GM10266 (cell line): ENCODE data around the gene CDC14C.
"Not testable (repeated sequence)": the region's sequence is repeated elsewhere in the genome, so short reads cannot be mapped to it uniquely, and the experiment has no call there.

Experiments
- DNase-seq: peaks from one replicate; pipeline ENCODE4 v3.0.0; 2012; ENCODE audit errors: extremely low spot score
- TF ChIP-seq, protein P1 (sequence below): IDR thresholded peaks from 2 replicates; pipeline ENCODE4 v1.5.1; 2012; ENCODE audit warnings: mild to moderate bottlenecking, low read depth; ENCODE audit not compliant: control insufficient read depth, insufficient read depth; ENCODE audit errors: missing control alignments

Gene CDC14C

DNA sequence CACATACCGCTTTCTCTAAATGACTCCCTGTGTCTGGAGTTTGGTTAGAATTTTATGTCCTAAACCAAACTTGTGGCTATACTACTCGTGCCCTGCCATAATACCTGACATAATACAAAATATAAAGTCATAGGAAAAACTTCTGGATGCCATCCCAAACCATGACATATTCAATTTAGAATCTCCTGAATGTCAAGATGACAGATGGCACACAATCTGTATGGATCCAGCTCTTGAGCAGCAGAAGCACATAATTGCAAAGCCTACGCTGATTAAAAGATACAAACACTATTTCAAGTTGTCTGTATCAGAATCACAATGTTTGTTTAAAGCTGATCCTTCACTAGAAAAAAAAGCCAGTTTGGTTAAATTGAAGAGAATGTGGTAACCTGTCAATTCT lies 22.4 kb upstream of the CDC14C start:
- no peak for DNase-seq
- TF ChIP-seq, protein P1, sequence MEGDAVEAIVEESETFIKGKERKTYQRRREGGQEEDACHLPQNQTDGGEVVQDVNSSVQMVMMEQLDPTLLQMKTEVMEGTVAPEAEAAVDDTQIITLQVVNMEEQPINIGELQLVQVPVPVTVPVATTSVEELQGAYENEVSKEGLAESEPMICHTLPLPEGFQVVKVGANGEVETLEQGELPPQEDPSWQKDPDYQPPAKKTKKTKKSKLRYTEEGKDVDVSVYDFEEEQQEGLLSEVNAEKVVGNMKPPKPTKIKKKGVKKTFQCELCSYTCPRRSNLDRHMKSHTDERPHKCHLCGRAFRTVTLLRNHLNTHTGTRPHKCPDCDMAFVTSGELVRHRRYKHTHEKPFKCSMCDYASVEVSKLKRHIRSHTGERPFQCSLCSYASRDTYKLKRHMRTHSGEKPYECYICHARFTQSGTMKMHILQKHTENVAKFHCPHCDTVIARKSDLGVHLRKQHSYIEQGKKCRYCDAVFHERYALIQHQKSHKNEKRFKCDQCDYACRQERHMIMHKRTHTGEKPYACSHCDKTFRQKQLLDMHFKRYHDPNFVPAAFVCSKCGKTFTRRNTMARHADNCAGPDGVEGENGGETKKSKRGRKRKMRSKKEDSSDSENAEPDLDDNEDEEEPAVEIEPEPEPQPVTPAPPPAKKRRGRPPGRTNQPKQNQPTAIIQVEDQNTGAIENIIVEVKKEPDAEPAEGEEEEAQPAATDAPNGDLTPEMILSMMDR, result no peak

DNA sequence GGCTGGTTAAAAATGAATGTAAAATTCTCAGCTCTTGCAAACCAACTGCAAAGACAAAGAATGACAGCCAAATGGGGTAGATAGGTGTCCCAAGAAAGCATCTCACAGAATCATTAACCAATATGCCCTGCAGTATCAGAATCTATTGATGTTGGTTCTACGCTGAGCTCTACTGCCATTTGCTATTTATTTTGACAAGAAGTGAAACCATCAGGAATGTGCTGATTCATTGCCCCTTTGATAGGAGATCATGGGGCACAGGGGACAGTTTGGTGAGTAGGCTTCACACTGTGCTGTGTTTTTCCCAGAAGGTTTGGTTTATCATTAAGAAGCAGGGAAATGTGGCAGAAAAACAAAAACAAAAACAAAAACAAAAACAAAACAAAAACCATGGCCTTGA lies 19.4 kb upstream of the CDC14C start:
- no peak for DNase-seq
- TF ChIP-seq, protein P1, result no peak

GRCh38 chr7:48905686-48906085 lies 18.7 kb upstream of the CDC14C start:
- not testable (repeated sequence) for DNase-seq

DNA sequence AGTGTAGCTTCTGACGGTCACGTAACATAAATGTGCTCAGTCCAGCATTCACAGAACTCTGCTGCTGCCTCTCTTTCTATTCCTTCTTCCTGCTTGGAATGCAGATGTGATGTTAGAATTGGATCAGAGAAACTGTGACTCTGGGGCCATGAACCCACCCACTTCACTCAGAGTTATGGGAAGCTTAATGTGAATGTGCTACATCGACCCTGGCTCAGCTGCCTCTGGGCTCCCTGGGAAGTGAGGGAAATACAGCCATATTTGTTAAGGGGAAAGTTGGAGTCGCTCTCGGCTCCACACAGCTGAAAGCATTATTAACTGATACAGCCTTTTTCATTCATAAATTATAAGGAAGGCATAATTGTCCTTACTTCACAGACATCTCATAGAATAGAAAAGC lies 14.5 kb upstream of the CDC14C start:
- DNase-seq, result not testable (repeated sequence)

DNA sequence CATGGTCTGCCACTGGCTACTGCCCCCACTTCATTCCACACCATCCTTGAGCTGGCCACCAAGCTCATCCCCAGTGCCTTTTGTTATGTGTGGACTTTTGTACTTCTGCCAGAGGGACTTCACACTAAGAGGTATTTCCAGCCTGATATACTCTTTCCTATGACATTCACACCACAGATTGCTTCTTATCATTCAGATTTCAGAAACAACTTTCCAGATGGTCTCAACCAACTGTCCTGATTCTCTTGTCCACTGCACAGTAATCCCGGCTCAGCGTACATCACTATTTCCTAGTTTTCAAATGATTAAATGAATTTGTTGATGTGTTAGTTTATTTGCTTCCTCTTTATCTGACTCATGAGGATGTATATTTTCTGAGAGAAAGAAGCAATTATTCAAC lies 7.1 kb downstream of the CDC14C start:
- DNase-seq, result no peak
- TF ChIP-seq, protein P1, result no peak

DNA sequence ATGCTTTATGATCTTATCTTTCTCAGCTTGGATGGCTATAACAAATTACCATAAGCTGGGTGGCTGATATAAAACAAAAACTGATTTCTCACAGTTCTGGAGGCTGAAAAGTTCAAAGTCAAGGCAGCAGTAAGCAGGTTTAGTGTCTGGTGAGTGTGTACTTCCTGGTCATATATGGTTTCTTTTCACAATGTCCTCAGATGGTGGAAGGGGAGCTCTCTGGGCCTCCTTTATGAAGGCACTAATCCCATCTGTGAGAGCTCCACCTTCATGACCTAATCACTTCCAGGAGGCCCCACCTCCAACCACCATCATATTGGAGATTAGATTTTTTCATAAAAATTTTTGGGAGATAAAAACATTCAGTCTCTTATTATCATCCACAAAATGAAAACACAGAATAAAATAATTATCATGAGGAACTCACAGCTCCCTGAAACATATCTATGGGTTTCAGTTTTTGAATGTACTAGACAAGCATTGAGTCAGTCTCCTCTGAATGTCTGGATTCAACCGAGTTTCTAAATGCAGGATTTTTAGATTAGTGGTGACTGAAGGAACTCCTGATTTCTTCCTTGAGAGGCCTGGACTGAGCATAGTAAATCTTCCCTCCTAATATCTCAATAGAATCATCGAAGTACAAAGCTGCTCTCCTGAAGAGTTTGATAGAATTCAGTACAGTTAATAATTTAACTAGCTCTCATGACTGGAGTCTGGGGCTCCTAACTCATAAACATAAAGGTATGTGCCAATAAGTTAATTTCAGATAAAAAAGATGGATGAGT lies 8.0 kb downstream of the CDC14C start:
- DNase-seq, result no peak
- TF ChIP-seq, protein P1, result no peak

DNA sequence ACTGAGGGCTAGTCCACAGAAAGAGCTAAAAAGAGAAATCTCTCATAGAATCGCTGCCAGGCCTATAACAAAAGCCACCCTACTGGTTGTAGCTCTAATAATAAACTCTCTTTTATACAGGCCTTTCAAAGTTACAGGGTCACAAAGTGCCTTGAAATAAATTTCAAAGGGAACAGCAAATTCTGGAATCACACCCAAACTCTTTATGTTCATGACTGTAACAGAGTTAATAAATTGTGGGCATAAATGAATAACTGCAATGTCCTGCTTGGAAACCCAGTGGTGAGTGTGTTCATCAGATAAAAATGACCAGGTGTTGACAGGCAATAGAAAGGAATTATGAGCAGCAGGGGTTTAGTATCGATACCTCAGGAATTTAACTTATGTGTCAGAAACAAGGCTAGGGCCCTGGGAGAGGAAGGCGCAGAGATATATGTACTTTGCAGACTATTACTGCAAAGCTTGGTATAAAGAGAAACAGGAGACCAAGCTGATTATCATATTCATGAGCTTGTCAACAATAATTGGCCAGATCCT lies 9.3 kb downstream of the CDC14C start:
- DNase-seq, result no peak
- TF ChIP-seq, protein P1, result no peak

DNA sequence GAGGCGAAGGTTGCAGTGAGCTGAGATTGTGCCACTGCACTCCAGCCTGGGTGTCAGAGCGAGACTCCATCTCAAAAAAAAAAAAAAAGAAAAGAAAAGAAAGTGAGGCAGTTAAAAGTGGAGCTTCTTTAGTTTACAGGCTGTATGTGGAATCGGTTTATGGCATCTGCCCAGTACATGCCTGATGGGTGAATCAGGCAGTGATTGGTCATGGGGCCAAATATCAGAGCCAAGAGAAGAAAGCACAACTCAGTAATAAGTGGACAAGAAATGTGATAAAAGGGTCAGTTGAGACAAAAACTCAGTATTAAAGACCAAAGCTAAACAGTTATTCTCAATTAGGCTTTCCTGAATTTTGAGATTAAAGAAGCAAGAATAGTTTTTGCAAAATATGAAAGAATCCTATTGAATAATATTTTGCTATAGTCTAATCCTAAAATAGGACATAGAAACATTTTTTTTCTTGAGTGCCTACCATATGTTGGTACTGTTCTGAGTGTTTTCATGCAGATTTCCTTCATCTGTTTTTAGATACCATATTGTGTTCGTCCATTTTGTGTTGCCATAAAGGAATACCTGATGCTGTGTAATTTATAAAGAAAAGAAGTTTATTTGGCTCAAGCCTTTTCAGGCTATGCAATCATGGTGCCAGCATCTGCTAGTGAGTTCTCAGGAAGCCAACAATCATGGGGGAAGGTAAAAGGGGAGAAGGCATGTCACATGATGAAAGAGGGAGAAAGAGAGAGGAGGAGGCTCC lies 14.4 kb downstream of the CDC14C start:
- TF ChIP-seq, protein P1, result no peak
- no peak for DNase-seq
